ENCODE data around the gene NPC2. TPM values are rescaled to one million over a fixed set of nuclear protein-coding genes. Genes with fewer than 3 reads are reported as not detected.

The NPC2 gene
- total RNA-seq, 1 experiment from 2014 or later = 141 TPM

- DNase-seq (ENCODE audit: low read depth, low spot score) (no peak), ATAC-seq (no peak)
- Histone ChIP-seq H3K4me1 (ENCODE audit: control insufficient read depth, insufficient read depth, low read length) (peaks cover 9% of the 10 kb centered on the region), H3K9me3 (ENCODE audit: control insufficient read depth, insufficient read depth, low read depth, low read length) (no peaks in the 10 kb centered on the region), H3K36me3 (ENCODE audit: control insufficient read depth, insufficient read depth, low read length) (peaks cover 3% of the 10 kb centered on the region; the same call in 1 of the 2 replicates), H3K27ac (ENCODE audit: low read length) (no peak overlapping the region), H3K27me3 (ENCODE audit: control insufficient read depth, insufficient read depth, low read length) (no peaks in the 10 kb centered on the region), H3K4me3 (ENCODE audit: low read depth in 2 of 2, low read length in 2 of 2) (no peak overlapping the region)
- ChIA-PET CTCF (no interaction called here), POLR2A (no interaction called here)
- intact Hi-C loops (cut with micrococcal nuclease; ENCODE audit: unreplicated experiment) = no loop called here
- in situ Hi-C loops (cut with HindIII; ENCODE audit: low pct_unique_long_range_greater_than_20kb, low sequenced_read_pairs) = no loop called here
- TF ChIP-seq TCF7L2 (IDR thresholded peaks at IDR 0.05; ENCODE audit: low read depth, low read length) (no peak), REST (IDR thresholded peaks at IDR 0.05; ENCODE audit: insufficient read depth in 1 of 2, low read depth in 2 of 2, low read length in 1 of 2) (no peak), POLR2AphosphoS5 (IDR thresholded peaks at IDR 0.05; ENCODE audit: low read depth, low read length) (no peak), SIN3A (IDR thresholded peaks at IDR 0.05; ENCODE audit: borderline replicate concordance, insufficient read depth, low read depth, low read length) (no peak)
- TF ChIP-seq, protein P1, sequence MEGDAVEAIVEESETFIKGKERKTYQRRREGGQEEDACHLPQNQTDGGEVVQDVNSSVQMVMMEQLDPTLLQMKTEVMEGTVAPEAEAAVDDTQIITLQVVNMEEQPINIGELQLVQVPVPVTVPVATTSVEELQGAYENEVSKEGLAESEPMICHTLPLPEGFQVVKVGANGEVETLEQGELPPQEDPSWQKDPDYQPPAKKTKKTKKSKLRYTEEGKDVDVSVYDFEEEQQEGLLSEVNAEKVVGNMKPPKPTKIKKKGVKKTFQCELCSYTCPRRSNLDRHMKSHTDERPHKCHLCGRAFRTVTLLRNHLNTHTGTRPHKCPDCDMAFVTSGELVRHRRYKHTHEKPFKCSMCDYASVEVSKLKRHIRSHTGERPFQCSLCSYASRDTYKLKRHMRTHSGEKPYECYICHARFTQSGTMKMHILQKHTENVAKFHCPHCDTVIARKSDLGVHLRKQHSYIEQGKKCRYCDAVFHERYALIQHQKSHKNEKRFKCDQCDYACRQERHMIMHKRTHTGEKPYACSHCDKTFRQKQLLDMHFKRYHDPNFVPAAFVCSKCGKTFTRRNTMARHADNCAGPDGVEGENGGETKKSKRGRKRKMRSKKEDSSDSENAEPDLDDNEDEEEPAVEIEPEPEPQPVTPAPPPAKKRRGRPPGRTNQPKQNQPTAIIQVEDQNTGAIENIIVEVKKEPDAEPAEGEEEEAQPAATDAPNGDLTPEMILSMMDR (IDR thresholded peaks at IDR 0.05) = no peak
- no TSS peak for BruUV-seq (replicated peaks)
Observed at GRCh38 chr14:74488786-74489397, 4.2 kb downstream of the NPC2 start.

GRCh38 chr14:74486164-74486563 is 6.9 kb downstream of the NPC2 start:
- DNase-seq (ENCODE audit: low read depth, low spot score) = no peak
- CTCF ChIA-PET = no interaction called here
- POLR2A ChIA-PET = interaction anchor here (0.6 kb wide), 1 partner anchor 69 kb away, joined by 3 read pairs; no protein-coding TSS in a partner anchor
- Histone ChIP-seq H3K4me3 (ENCODE audit: low read depth in 2 of 2, low read length in 2 of 2) (no peak overlapping the region), H3K27ac (ENCODE audit: low read length) (no peak overlapping the region), H3K4me1 (ENCODE audit: control insufficient read depth, insufficient read depth, low read length) (peaks cover 9% of the 10 kb centered on the region), H3K27me3 (ENCODE audit: control insufficient read depth, insufficient read depth, low read length) (no peaks in the 10 kb centered on the region), H3K36me3 (ENCODE audit: control insufficient read depth, insufficient read depth, low read length) (no peaks in the 10 kb centered on the region), H3K9me3 (ENCODE audit: control insufficient read depth, insufficient read depth, low read depth, low read length) (no peaks in the 10 kb centered on the region)
- in situ Hi-C loops (cut with HindIII; ENCODE audit: low pct_unique_long_range_greater_than_20kb, low sequenced_read_pairs) = no loop called here
- intact Hi-C loops (cut with micrococcal nuclease; ENCODE audit: unreplicated experiment) = no loop called here
- TF ChIP-seq TCF7L2 (IDR thresholded peaks at IDR 0.05; ENCODE audit: low read depth, low read length) = no peak
- ATAC-seq = no peak
- BruUV-seq (replicated peaks) = no TSS peak

DNA sequence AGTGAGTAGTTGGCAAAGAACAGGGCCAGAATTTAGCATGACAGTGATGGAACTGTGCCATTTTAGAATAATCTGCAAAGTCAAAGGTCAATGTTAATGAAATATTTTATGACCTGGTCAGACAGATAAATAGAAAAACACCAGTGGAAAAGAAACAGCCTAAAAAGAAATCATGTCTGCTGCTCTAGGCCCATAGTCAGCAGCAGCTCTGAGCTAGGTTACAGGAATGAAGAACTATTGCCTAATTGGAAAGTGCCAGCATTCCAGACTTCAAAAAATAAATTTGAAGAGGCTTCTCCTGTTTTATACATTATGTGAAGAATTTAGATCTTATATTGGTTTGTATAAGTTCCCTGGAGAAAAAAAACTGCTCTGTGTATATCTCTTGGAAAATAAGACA is 9.8 kb downstream of the NPC2 start:
- no TSS peak for BruUV-seq (replicated peaks)
- Histone ChIP-seq H3K4me3 (ENCODE audit: low read depth in 2 of 2, low read length in 2 of 2) (no peak overlapping the region), H3K36me3 (ENCODE audit: control insufficient read depth, insufficient read depth, low read length) (no peaks in the 10 kb centered on the region), H3K4me1 (ENCODE audit: control insufficient read depth, insufficient read depth, low read length) (no peaks in the 10 kb centered on the region), H3K27ac (ENCODE audit: low read length) (no peak overlapping the region), H3K9me3 (ENCODE audit: control insufficient read depth, insufficient read depth, low read depth, low read length) (no peaks in the 10 kb centered on the region), H3K27me3 (ENCODE audit: control insufficient read depth, insufficient read depth, low read length) (no peaks in the 10 kb centered on the region)
- intact Hi-C loops (cut with micrococcal nuclease; ENCODE audit: unreplicated experiment) (no loop called here), in situ Hi-C loops (cut with HindIII; ENCODE audit: low pct_unique_long_range_greater_than_20kb, low sequenced_read_pairs) (no loop called here)
- no peak for TF ChIP-seq SIN3A (IDR thresholded peaks at IDR 0.05; ENCODE audit: borderline replicate concordance, insufficient read depth, low read depth, low read length)
- no peak for TF ChIP-seq POLR2AphosphoS5 (IDR thresholded peaks at IDR 0.05; ENCODE audit: low read depth, low read length)
- TF ChIP-seq, protein P1 (IDR thresholded peaks at IDR 0.05) = no peak
- no peak for TF ChIP-seq TCF7L2 (IDR thresholded peaks at IDR 0.05; ENCODE audit: low read depth, low read length)
- no peak for TF ChIP-seq REST (IDR thresholded peaks at IDR 0.05; ENCODE audit: insufficient read depth in 1 of 2, low read depth in 2 of 2, low read length in 1 of 2)
- DNase-seq (ENCODE audit: low read depth, low spot score) (no peak), ATAC-seq (no peak)
- ChIA-PET POLR2A (no interaction called here), CTCF (no interaction called here)
